ENCODE results near the gene C1orf146.
"Not testable (repeated sequence)": the region's sequence is repeated elsewhere in the genome, so short reads cannot be mapped to it uniquely, and the experiment has no call there.

Gene C1orf146

GRCh38 chr1:92217721-92218120 is at the start of gene C1orf146:
TSS of gene C1orf146 (plus strand) at chr1:92217915. CDS start at chr1:92231421, 13,506 bp downstream.
- DNase-seq: no peak

GRCh38 chr1:92168657-92169056 is 49.1 kb upstream of the C1orf146 start:
- DNase-seq: no peak

GRCh38 chr1:92169214-92170005 is 48.3 kb upstream of the C1orf146 start:
- DNase-seq: no peak

- no peak for DNase-seq
These were observed 33.1 kb upstream of the C1orf146 start for GRCh38 chr1:92184632-92185031.

GRCh38 chr1:92186081-92186480 is 31.6 kb upstream of the C1orf146 start:
- DNase-seq: no peak

DNA sequence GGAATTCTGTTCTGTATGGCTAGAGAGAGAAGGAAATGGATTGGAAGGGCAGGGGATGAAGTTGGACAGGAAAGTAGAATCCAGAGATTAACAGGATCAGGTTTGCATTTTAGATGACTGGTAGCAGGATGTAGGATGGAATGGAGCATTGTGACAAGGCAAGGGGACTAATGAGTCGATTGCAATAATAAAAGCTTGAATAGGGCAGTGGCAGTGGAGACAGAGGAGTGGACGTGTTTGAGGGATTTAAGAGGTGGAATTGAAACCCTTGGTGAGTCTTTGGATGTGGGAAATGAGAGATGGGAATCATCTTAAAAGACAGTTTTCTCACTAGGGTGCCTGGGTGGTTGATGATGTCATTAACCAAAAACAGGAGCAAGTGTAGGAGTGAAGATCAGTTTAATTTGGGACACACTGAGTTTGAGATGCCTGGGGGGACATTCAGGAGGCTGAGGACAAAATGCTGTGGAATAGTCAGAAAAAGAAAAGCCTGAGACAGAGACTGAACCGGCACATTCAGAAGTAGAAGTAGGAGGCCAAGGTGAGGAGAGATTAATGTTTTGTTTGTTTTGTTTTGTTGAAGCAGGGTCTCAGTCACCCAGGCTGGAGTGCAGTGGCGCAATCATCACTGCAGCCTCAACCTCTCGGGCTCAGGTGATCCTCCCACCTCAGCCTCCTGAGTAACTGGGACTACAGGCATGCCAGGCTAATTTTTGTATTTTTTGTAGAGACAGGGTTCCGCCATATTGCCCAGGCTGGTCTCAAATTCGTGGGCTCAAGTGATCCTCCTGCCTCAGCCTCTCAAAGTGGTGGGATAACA is 29.1 kb upstream of the C1orf146 start:
- DNase-seq: no peak

DNA sequence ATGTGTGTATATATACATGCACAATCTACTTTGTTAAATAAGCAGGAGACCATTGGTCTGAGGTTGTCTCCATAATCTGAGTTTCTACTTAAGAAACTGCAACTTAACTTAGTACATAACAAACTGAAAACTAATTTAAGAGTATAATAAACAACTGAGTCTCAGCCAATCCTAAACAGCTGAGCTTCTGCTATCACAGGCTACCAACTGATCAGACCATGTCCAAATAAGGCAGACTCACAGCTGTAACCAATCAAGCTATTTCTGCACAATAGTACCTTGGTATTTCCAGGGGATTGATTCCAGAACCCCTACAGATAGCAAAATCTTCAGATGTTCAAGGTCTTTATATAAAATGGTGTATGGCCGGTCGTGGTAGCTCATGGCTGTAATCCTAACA is 26.0 kb upstream of the C1orf146 start:
- DNase-seq: no peak

GRCh38 chr1:92192246-92192645 is 25.5 kb upstream of the C1orf146 start:
- no peak for DNase-seq

- DNase-seq: no peak
These were observed 23.2 kb upstream of the C1orf146 start for GRCh38 chr1:92194511-92194910.

- no peak for DNase-seq
These were observed 15.7 kb upstream of the C1orf146 start for GRCh38 chr1:92201973-92202372.

GRCh38 chr1:92203105-92203504 is 14.6 kb upstream of the C1orf146 start:
- DNase-seq: no peak

DNA sequence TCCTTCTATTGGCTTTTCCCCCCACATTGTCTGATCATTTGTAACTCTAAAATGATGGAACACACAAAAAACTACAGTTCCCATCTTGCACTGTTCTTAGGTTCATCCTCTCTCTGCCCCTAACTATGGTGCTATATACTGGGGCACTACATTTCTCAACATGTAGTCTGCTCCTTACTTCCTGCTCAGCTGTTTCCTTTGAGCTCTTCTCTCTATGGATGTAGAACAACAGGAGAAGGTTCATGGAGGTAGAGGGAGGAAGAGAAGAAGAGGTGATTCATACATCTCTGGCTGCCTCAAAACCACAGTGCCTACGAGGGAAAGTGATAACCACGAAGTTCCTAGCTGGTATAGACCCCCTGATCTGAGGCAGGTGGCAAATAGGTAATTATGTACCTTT is 7.0 kb upstream of the C1orf146 start:
- DNase-seq: no peak

DNA sequence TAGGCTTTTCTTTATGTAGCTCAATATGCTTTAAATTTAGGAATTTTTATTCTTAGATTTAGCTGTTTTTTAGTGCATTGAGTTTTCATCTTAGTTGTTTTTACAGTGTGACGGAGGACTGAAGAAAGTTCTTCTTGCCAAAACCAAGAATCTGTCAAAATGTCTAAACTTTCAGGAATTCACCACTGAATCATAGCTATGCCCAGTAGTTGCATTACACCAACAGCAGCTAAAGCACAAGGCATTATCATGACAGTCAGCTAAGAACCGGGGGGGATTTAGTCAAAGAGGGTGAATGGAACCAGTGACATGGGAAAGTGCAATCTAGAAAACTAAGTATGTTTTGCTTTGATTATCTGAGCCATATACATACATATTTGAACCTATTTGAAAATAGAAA is 6.5 kb upstream of the C1orf146 start:
- DNase-seq: no peak

GRCh38 chr1:92218559-92218958 is 844 bp downstream of the C1orf146 start:
- no peak for DNase-seq

DNA sequence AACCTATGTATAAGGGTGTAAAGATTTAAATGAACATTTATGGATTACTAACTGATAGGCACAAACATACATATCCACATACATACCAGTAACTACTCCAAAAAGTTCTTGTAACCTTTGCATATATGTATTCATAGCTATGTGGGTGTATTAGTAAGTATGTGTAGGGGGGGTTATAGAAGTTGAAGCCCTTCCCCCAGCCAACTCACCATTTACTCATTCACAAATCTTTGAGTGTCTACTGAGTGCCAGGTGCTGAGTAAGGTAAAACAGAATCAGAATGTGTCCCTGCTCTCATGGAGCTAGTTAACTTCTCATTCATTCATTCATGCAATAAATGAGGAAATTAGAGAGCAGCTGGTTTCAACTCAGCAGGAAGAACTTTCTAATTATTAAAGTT is 1.3 kb downstream of the C1orf146 start:
- DNase-seq: no peak

DNA sequence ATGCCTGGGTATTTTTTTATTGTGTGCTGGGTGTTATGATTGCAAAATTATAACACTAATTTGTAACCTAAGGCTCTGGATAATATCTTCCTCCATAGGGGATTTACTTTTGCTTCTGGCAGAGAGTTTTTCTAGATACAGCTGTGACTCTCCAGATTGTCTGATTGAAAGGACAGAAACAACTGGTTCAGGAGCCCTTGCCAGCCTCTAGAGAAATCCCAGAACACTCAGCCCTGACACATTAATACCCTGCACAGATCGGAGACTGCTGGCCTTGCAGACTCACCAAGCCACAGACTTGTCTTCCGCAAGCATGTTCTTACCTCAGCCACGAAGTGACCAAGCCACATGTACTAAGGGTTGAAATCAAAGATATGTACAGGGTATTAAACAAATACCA is 10.7 kb downstream of the C1orf146 start:
- no peak for DNase-seq

DNA sequence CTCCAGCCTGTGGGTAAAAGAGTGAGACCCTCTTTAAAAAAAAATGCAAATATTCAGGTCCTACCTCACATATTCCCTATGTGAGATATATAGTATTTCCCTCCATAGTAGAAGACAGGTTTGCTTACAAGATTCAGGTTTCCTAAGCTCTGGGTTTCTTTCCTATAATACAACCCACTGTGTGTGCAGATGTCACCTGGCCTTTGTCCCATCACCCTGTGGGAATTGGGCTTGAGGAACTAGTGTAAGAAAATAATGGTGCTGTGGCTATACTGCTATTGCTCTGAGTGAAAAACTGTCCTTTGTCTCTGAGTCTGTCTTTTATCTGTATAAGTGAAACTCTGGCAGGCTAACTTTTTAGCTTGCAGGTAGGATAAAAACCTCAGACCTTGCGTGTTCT is 13.0 kb downstream of the C1orf146 start:
- no peak for DNase-seq

GRCh38 chr1:92240034-92240433 is 22.3 kb downstream of the C1orf146 start:
- DNase-seq: no peak

DNA sequence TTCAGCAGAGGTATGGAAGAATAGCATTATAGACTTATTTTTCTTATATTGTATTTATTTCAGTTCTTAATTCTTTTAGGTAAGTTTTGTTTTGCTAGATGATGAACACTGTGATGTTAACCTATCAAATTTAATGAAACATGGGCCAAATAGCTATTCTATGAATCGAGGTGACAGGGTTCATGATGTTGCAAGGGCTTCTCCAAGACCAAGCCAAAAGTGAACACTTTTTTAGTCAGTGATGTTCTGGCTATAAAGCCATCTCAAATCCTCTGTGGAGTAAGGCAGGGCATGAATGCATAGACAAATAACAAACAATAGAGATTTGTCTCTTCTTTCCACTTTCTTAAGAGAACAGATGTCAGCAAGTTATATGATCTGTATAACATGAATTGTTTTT is 26.7 kb downstream of the C1orf146 start:
- DNase-seq: no peak

DNA sequence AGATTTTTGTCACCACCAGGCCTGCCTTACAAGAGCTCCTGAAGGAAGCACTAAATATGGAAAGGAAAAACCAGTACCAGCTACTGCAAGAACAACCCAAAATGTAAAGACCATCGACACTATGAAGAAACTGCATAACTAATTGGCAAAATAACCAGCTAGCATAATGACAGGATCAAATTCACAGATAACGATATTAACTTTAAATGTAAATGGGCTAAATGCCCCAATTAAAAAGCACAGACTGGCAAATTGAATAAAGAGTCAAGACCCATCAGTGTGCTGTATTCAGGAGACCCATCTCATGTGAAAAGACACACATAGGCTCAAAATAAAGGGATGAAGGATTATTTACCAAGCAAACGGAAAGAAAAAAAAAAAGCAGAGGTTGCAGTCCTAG is 37.0 kb downstream of the C1orf146 start:
- DNase-seq: not testable (repeated sequence)

- no peak for DNase-seq
These were observed 41.6 kb downstream of the C1orf146 start for GRCh38 chr1:92259350-92259749.

- no peak for DNase-seq
These were observed 44.8 kb downstream of the C1orf146 start for GRCh38 chr1:92262516-92262915.

- DNase-seq: no peak
These were observed 55.3 kb downstream of the C1orf146 start for GRCh38 chr1:92273039-92273438.

DNA sequence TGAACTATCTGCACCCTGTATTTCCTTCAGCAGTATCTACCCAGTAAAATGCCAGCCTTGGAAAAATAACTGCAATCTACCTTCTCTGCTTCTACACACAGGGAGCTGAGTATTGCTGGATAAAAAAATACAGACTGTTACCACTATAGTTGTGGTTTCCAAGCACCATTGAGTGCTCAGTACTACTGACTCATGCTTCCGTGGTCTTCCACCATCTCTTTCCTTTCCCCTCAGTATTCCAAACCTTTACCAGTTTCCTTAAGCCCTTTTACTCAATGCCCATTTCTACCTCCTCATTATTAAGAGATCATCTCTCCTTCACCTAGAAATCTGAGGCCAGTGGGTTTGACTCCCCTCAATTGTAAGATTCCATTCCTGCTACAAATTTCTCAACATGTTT is 57.2 kb downstream of the C1orf146 start:
- no peak for DNase-seq

Data from NCI-H1105 (cell line).